Measurements from ENCODE around the gene ONECUT1. TPM values are rescaled to one million over a fixed set of nuclear protein-coding genes. Genes with fewer than 3 reads are reported as not detected.

ONECUT1 gene
- total RNA-seq, 1 experiment from 2014 or later, result not detected

DNA sequence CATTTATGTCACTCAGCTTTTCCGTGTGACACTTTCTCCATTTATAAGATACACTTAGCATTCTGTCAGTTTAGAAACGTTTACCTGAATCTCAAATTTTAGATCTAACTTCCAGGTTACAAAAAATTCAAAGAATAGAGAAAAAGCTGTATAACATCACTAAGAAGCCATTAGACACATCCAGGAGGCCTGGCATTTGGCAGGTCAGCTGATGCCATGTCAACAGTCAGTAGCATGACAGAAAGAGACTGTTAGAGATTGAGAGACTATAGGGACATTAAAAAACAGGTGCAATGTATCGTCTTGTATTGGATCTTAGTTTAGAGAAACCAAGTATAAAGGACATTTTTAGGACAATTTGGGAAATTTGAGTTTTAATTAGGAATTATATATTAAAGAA, 57.6 kb downstream of the ONECUT1 start:
- TF ChIP-seq, protein P1, sequence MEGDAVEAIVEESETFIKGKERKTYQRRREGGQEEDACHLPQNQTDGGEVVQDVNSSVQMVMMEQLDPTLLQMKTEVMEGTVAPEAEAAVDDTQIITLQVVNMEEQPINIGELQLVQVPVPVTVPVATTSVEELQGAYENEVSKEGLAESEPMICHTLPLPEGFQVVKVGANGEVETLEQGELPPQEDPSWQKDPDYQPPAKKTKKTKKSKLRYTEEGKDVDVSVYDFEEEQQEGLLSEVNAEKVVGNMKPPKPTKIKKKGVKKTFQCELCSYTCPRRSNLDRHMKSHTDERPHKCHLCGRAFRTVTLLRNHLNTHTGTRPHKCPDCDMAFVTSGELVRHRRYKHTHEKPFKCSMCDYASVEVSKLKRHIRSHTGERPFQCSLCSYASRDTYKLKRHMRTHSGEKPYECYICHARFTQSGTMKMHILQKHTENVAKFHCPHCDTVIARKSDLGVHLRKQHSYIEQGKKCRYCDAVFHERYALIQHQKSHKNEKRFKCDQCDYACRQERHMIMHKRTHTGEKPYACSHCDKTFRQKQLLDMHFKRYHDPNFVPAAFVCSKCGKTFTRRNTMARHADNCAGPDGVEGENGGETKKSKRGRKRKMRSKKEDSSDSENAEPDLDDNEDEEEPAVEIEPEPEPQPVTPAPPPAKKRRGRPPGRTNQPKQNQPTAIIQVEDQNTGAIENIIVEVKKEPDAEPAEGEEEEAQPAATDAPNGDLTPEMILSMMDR (conservative IDR thresholded peaks at IDR 0.05), result no peak
- no peak for TF ChIP-seq EZH2 (IDR thresholded peaks at IDR 0.05; ENCODE audit: low read depth)
- ChIA-PET CTCF (no interaction called here), POLR2A (ENCODE audit: unreplicated experiment) (no interaction called here)
- no TSS peak for BruUV-seq (replicated peaks)
- no peak overlapping the region for H3K4me3 ChIP-seq
- H3K36me3 ChIP-seq (ENCODE audit: low read depth), result no peaks in the 10 kb centered on the region
- no peaks in the 10 kb centered on the region for H3K9me2 ChIP-seq (ENCODE audit: insufficient read depth)
- no peaks in the 10 kb centered on the region for H3K9me3 ChIP-seq (ENCODE audit: insufficient read depth, low read depth)
- peaks cover 5% of the 10 kb centered on the region; the same call in 1 of the 2 replicates for H3F3A ChIP-seq (ENCODE audit: insufficient read depth, low read depth)
- H3K27me3 ChIP-seq (ENCODE audit: insufficient read depth, low read depth), result no peaks in the 10 kb centered on the region
- peaks cover 16% of the 10 kb centered on the region for H3K4me1 ChIP-seq (replicated peaks; ENCODE audit: insufficient read depth)
- intact Hi-C loops (cut with micrococcal nuclease; ENCODE audit: unreplicated experiment), result loop anchor here (10.0 kb wide), 2 partner anchors 168 to 948 kb away; partner anchors contain the start of gene ARPP19
- no peak for DNase-seq
- no peak overlapping the region for H3K27ac ChIP-seq
- no peak overlapping the region for H2AFZ ChIP-seq
- no peaks in the 10 kb centered on the region for H4K20me1 ChIP-seq (ENCODE audit: insufficient read depth)
- H3K4me2 ChIP-seq, result no peak overlapping the region
- no peaks in the 10 kb centered on the region for H3K79me2 ChIP-seq (ENCODE audit: low read depth)

DNA sequence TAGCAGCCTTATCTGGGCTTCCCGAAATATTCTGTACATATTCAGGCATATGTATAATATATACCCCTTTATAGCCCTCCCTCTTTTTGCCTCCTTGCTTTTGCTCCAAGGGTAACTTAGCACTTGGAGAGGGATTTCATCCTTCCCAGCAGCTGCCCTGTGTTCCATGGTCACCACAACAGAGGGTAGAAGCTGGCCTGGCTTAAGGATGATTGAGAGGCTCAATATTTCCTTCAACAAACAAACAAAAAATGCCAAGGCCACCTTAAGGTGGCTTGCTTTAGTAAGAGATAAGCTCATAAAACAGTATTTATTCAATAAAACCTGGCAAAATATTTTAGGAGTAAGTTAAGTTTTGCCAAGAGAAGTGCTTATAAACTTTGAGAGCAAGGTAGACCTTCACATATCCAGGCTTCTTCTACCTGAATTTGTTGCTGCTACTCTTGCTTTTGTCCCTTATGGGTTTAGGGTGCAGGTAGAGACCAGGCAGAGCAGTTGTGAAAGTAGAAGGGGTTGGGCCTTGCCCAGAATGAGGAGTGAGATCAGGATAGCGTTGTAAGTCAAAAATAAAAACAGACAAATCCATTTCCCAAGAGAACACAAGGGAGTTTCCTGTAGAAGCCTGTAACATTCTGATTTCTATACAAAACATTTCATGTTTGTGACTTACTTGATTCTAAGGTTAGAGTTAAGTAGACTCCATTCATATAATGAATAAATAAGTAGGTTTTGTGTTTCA, 58.2 kb downstream of the ONECUT1 start:
- Histone ChIP-seq H4K20me1 (ENCODE audit: insufficient read depth) (no peaks in the 10 kb centered on the region), H3K4me1 (replicated peaks; ENCODE audit: insufficient read depth) (peaks cover 16% of the 10 kb centered on the region), H3K27ac (no peak overlapping the region), H3F3A (ENCODE audit: insufficient read depth, low read depth) (peaks cover 5% of the 10 kb centered on the region; the same call in 1 of the 2 replicates), H3K36me3 (ENCODE audit: low read depth) (no peaks in the 10 kb centered on the region), H2AFZ (no peak overlapping the region), H3K9me3 (ENCODE audit: insufficient read depth, low read depth) (no peaks in the 10 kb centered on the region), H3K4me2 (no peak overlapping the region), H3K9me2 (ENCODE audit: insufficient read depth) (no peaks in the 10 kb centered on the region), H3K4me3 (no peak overlapping the region), H3K27me3 (ENCODE audit: insufficient read depth, low read depth) (no peaks in the 10 kb centered on the region), H3K79me2 (ENCODE audit: low read depth) (no peaks in the 10 kb centered on the region)
- ChIA-PET POLR2A (ENCODE audit: unreplicated experiment) (interaction anchor here (0.6 kb wide), 1 partner anchor 384 kb away, joined by 5 read pairs; no protein-coding TSS in a partner anchor), CTCF (interaction anchor here (1.1 kb wide), 1 partner anchor 52 kb away, joined by 4 read pairs; no protein-coding TSS in a partner anchor)
- TF ChIP-seq EZH2 (IDR thresholded peaks at IDR 0.05; ENCODE audit: low read depth), result no peak
- TF ChIP-seq, protein P1 (conservative IDR thresholded peaks at IDR 0.05), result no peak
- BruUV-seq (replicated peaks), result no TSS peak
- intact Hi-C loops (cut with micrococcal nuclease; ENCODE audit: unreplicated experiment), result loop anchor here (10.0 kb wide), 2 partner anchors 167 to 947 kb away; partner anchors contain the start of gene ARPP19
- no peak for DNase-seq

DNA sequence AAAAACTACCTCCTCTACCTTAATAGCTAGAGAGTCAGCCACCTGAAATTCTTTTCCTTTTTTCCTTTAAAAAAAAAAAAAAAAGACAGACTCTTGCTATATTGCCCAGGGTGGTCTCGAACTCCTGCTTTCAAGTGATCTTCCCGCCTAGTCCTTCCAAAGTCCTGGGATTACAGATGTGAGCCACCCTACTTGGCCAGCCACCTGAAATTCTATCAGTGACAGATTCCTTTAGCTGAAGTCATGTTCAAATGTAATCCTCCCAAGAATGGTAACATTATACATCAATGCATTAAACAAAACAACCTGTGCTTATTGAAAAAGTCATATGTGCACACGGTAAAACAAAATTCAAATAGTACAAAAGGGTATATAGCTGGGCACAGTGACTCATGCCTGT, 59.1 kb downstream of the ONECUT1 start:
- ChIA-PET POLR2A (ENCODE audit: unreplicated experiment) (interaction anchor here (0.6 kb wide), 1 partner anchor 51 kb away, joined by 3 read pairs; no protein-coding TSS in a partner anchor), CTCF (interaction anchor here (0.7 to 1.1 kb wide), 2 partner anchors 51 to 480 kb away, joined by 3 to 4 read pairs; no protein-coding TSS in a partner anchor)

More for the DNA sequence above, 59.1 kb downstream of the ONECUT1 start:
- peaks cover 16% of the 10 kb centered on the region for H3K4me1 ChIP-seq (replicated peaks; ENCODE audit: insufficient read depth)
- intact Hi-C loops (cut with micrococcal nuclease; ENCODE audit: unreplicated experiment), result loop anchor here (10.0 kb wide), 2 partner anchors 166 to 946 kb away; partner anchors contain the start of gene ARPP19
- no peaks in the 10 kb centered on the region for H3K9me2 ChIP-seq (ENCODE audit: insufficient read depth)
- no peaks in the 10 kb centered on the region for H3K9me3 ChIP-seq (ENCODE audit: insufficient read depth, low read depth)
- H3K36me3 ChIP-seq (ENCODE audit: low read depth), result no peaks in the 10 kb centered on the region
- no peak overlapping the region for H2AFZ ChIP-seq
- no TSS peak for BruUV-seq (replicated peaks)
- peaks cover 5% of the 10 kb centered on the region; the same call in 1 of the 2 replicates for H3F3A ChIP-seq (ENCODE audit: insufficient read depth, low read depth)
- H4K20me1 ChIP-seq (ENCODE audit: insufficient read depth), result no peaks in the 10 kb centered on the region
- TF ChIP-seq EZH2 (IDR thresholded peaks at IDR 0.05; ENCODE audit: low read depth), result no peak
- TF ChIP-seq, protein P1 (conservative IDR thresholded peaks at IDR 0.05), result no peak
- H3K4me2 ChIP-seq, result no peak overlapping the region
- H3K27ac ChIP-seq, result no peak overlapping the region
- H3K27me3 ChIP-seq (ENCODE audit: insufficient read depth, low read depth), result no peaks in the 10 kb centered on the region
- no peak overlapping the region for H3K4me3 ChIP-seq
- no peaks in the 10 kb centered on the region for H3K79me2 ChIP-seq (ENCODE audit: low read depth)
- DNase-seq, result no peak
